ENCODE results near the gene TGFB1. TPM values are rescaled to one million over a fixed set of nuclear protein-coding genes. Genes with fewer than 3 reads are reported as not detected.

The TGFB1 gene
- total RNA-seq, 2 experiments from 2014 or later, result 406 to 416 TPM

- Mint-ChIP-seq H3K36me3 (ENCODE audit: low read depth) (peaks cover 98% of the 10 kb centered on the region), H3K4me1 (ENCODE audit: low read depth) (peaks cover 85% of the 10 kb centered on the region), H3K4me3 (peak overlapping the region; percentile 51), H3K9me3 (no peaks in the 10 kb centered on the region), H3K27me3 (no peaks in the 10 kb centered on the region), H3K27ac (peak overlapping the region; percentile 97)
- peak in 3 of 14 experiments; percentile 70 to 74 (median 72) for DNase-seq
- Histone ChIP-seq H3K9me3 (ENCODE audit: control insufficient read depth in 1 of 2, insufficient read depth in 1 of 2, low read length in 2 of 2) (no peaks in the 10 kb centered on the region), H3K4me3 (ENCODE audit: low read length) (no peak overlapping the region), H3K4me1 (ENCODE audit: insufficient read depth, low read length) (peaks cover 81% of the 10 kb centered on the region), H3K27ac (ENCODE audit: low read depth in 1 of 2, low read length in 2 of 2) (peak overlapping the region; percentile 38 to 86), H3K36me3 (ENCODE audit: insufficient read depth, low read length) (peaks cover 93% of the 10 kb centered on the region), H3K27me3 (ENCODE audit: control insufficient read depth in 1 of 2, insufficient read depth in 2 of 2, low read length in 2 of 2) (no peaks in the 10 kb centered on the region)
- POLR2A ChIA-PET, result interaction anchor here (0.7 to 2.2 kb wide), 4 partner anchors 9 to 54 kb away, joined by 3 to 8 read pairs (median 6); partner anchors contain the start of gene CCDC97
- CTCF ChIA-PET, result interaction anchor here (0.7 to 2.9 kb wide), 4 partner anchors 10 to 93 kb away, joined by 3 to 21 read pairs (median 5); partner anchors contain the start of gene HNRNPUL1
- peak; percentile 41 for ATAC-seq (ENCODE audit: poor library complexity)
- no peak for TF ChIP-seq CTCF (IDR thresholded peaks at IDR 0.05)
- intact Hi-C loops (cut with DNase I, micrococcal nuclease), result no loop called here
Observed at GRCh38 chr19:41297628-41298347, 55.9 kb downstream of the TGFB1 start.

DNA sequence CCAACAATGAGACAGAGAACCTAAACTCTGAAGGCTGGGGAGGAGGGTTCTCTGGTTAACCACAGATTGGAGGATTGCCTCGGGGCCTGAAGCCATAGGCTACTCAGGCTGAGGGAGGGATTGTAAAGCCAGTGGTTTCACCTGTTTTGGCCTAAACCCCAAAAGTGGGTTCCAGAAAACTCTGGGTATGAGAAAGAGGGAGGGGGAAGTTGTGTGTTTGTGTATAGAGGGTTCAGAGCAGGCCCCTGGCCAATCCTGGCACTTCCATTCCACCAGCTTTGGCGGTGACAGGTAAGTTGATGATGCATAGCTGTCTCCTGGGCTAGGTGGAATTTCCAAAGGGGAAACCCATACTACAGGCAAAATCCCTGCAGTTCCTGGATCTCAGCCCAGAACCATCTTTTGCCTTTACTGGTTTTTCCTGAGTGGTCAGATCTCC, 57.3 kb downstream of the TGFB1 start:
- peak overlapping the region; percentile 25 for H3K4me3 Mint-ChIP-seq
- H3K9me3 Mint-ChIP-seq, result no peaks in the 10 kb centered on the region
- peaks cover 73% of the 10 kb centered on the region for H3K4me1 Mint-ChIP-seq (ENCODE audit: low read depth)
- peaks cover 97% of the 10 kb centered on the region for H3K36me3 ChIP-seq (ENCODE audit: insufficient read depth, low read length)
- peak in 2 of 14 experiments; percentile 54 to 69 for DNase-seq
- no peak for TF ChIP-seq CTCF (IDR thresholded peaks at IDR 0.05)
- H3K27me3 ChIP-seq (ENCODE audit: control insufficient read depth in 1 of 2, insufficient read depth in 2 of 2, low read length in 2 of 2), result no peaks in the 10 kb centered on the region
- H3K27ac Mint-ChIP-seq, result peak overlapping the region; percentile 97
- H3K27ac ChIP-seq (ENCODE audit: low read depth in 1 of 2, low read length in 2 of 2), result peak overlapping the region; percentile 38 to 86
- peaks cover 100% of the 10 kb centered on the region for H3K36me3 Mint-ChIP-seq (ENCODE audit: low read depth)
- no peaks in the 10 kb centered on the region for H3K27me3 Mint-ChIP-seq
- CTCF ChIA-PET, result no interaction called here
- H3K4me1 ChIP-seq (ENCODE audit: insufficient read depth, low read length), result peaks cover 70% of the 10 kb centered on the region
- no peak overlapping the region for H3K4me3 ChIP-seq (ENCODE audit: low read length)
- ATAC-seq (ENCODE audit: poor library complexity), result no peak
- intact Hi-C loops (cut with DNase I, micrococcal nuclease), result no loop called here
- POLR2A ChIA-PET, result interaction anchor here (1.3 to 2.2 kb wide), 3 partner anchors 10 to 33 kb away, joined by 4 to 9 read pairs (median 8); no protein-coding TSS in a partner anchor
- no peaks in the 10 kb centered on the region for H3K9me3 ChIP-seq (ENCODE audit: control insufficient read depth in 1 of 2, insufficient read depth in 1 of 2, low read length in 2 of 2)

GRCh38 chr19:41295499-41295898, 58.2 kb downstream of the TGFB1 start:
- DNase-seq (no peak), ATAC-seq (ENCODE audit: poor library complexity) (no peak)
- ChIA-PET POLR2A (interaction anchor here (1.3 to 1.5 kb wide), 3 partner anchors 11 to 31 kb away, joined by 4 to 9 read pairs (median 4); partner anchors contain the start of gene HNRNPUL1), CTCF (no interaction called here)
- H3K9me3 ChIP-seq (ENCODE audit: control insufficient read depth in 1 of 2, insufficient read depth in 1 of 2, low read length in 2 of 2), result no peaks in the 10 kb centered on the region
- TF ChIP-seq CTCF (IDR thresholded peaks at IDR 0.05), result no peak
- no peaks in the 10 kb centered on the region for H3K27me3 ChIP-seq (ENCODE audit: control insufficient read depth in 1 of 2, insufficient read depth in 2 of 2, low read length in 2 of 2)
- H3K4me1 ChIP-seq (ENCODE audit: insufficient read depth, low read length), result peaks cover 61% of the 10 kb centered on the region
- peaks cover 95% of the 10 kb centered on the region for H3K36me3 ChIP-seq (ENCODE audit: insufficient read depth, low read length)
- H3K4me3 ChIP-seq (ENCODE audit: low read length), result no peak overlapping the region
- intact Hi-C loops (cut with DNase I, micrococcal nuclease), result no loop called here
- Mint-ChIP-seq H3K9me3 (no peaks in the 10 kb centered on the region), H3K27me3 (no peaks in the 10 kb centered on the region), H3K36me3 (ENCODE audit: low read depth) (peaks cover 99% of the 10 kb centered on the region), H3K4me1 (ENCODE audit: low read depth) (peaks cover 63% of the 10 kb centered on the region), H3K27ac (peak overlapping the region; percentile 97), H3K4me3 (no peak overlapping the region)
- peak overlapping the region in 1 of 2 donors; percentile 45 for H3K27ac ChIP-seq (ENCODE audit: low read depth in 1 of 2, low read length in 2 of 2)
